GM12878 (cell line): ENCODE results near the gene NLRP6.

Experiments used
- CBFB ChIP-seq: IDR thresholded peaks from 2 replicates; pipeline ENCODE4 v1.6.1; 2016; ENCODE audit warnings: antibody characterized with exemption, low read depth
- CHD1 ChIP-seq: IDR thresholded peaks from 2 replicates; pipeline ENCODE4 v1.6.1; 2012; ENCODE audit warnings: low read depth, low read length, improper control_type of control experiment
- CTCF ChIP-seq, 3 experiments: IDR thresholded peaks in 2 of 3; conservative IDR thresholded peaks in 1 of 3; 2 replicates each; pipeline ENCODE4 v1.5.1; 2011; ENCODE audit warnings: low read depth in 3 of 3, low read length in 3 of 3, mild to moderate bottlenecking in 3 of 3, control low read depth in 2 of 3, moderate library complexity in 2 of 3, inconsistent platforms in 1 of 3, mixed read lengths in 1 of 3; ENCODE audit not compliant: control insufficient read depth in 2 of 3, insufficient read depth in 1 of 3; ENCODE audit errors: extremely low read depth in 1 of 3
- JUNB ChIP-seq: IDR thresholded peaks from 2 replicates; pipeline ENCODE4 v1.6.1; 2016; ENCODE audit warnings: antibody characterized with exemption, mild to moderate bottlenecking
- POLR2A ChIP-seq: IDR thresholded peaks from 2 replicates; pipeline ENCODE4 v1.6.1; 2011; ENCODE audit warnings: low read depth, mild to moderate bottlenecking, low read length
- SMAD1 ChIP-seq: fragments of 450-650 bp; IDR thresholded peaks from 2 replicates; pipeline ENCODE4 v1.6.1; 2018; ENCODE audit warnings: mild to moderate bottlenecking, low read depth; ENCODE audit not compliant: partially characterized antibody

GRCh38 chr11:257766-258493 is 20.3 kb upstream of the NLRP6 start:
- TF ChIP-seq CBFB (no peak), JUNB (no peak), CTCF (IDR thresholded peaks at IDR 0.05 in 2 of 3, conservative IDR thresholded peaks at IDR 0.05 in 1 of 3; ENCODE audit: control insufficient read depth in 2 of 3, extremely low read depth in 1 of 3, insufficient read depth in 1 of 3, low read depth in 3 of 3, low read length in 3 of 3) (peak; percentile 34 to 44 (median 37); a peak in 5 of 6 replicates), CHD1 (no peak), SMAD1 (no peak), POLR2A (no peak)
